IPS-NIHi11 (cell line): Measurements from ENCODE around the gene PYCR2.
A peak's percentile ranks its signal among the peaks of the same experiment; 100 is the strongest.

Source experiments
- DNase-seq: peaks from one replicate; pipeline ENCODE4 v3.0.0; 2012; ENCODE audit warnings: mixed read lengths, low spot score

Gene PYCR2

DNA sequence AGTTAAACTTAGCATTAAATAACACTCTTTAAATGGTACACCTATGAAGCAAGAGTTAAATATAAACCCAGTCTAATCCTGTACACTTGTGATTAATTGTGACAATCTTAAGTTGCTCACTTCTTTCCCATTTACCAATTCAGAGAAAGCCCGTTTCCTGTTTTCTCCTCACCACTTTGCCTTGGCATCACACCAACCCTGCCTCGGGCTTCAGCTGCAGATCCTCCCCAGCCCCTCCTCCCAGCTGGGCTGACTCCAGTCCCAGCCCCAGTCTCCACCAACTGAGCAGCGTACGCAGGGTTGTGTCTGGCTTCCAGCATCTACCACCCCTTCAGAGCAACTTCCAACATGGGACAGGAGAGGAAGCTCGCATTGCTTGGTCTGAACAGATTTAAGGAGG, 4.1 kb downstream of the PYCR2 start:
- no peak for DNase-seq

DNA sequence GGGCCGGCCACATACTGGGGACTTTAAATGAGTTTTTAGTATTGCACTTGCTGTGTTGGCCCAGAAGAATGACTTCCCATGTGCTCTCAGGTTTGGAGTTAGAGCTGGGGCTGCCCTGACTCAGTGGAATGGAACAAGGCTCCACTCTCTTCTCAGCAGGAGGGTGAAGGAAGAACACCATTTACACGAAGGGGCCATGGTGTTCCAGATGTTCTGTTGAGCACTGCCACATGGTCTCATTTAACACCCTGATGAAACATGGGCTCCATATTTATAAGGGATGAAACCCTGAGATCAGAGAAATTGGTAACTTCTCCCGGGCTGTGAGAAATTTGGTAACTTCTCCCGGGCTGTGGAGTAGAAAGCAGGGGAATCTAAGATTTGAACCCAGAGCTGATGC, 5.8 kb downstream of the PYCR2 start:
- no peak for DNase-seq

DNA sequence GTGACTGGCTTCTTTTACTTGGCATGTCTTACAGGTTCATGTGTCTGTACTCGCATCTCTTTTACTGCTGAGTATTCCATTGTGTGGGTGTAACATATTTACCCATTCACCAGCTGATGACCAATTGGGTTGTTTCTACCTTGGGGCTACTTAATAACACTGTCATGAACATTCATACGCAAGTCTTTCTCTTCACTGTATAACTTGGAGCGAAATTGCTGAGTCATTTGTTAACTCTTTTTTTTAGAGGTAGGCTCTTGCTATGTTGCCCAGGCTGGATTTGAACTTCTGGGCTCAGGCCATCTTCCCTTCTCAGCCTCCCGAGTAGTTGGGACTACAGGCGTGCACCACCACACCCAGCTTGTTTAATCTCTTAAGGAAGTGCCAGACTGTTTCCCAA, 6.5 kb downstream of the PYCR2 start:
- no peak for DNase-seq

DNA sequence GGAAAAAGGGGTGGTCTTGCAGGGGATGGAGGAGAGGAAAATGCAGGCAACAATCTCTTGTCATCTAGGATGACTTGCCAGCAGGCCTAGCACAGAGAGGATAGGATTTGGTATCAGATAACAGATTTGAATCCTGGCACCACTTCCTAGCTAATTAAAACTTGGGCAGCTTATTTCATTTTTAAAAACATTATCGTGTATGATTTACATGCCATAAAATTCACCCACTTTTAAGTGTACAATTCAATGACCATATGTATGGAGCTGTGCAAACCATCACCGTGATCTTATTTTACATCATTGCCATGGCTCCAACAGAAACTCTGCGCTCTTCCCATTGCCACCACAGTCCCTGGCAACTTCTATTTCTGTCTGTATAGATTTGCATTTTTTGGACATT, 6.9 kb downstream of the PYCR2 start:
- no peak for DNase-seq

DNA sequence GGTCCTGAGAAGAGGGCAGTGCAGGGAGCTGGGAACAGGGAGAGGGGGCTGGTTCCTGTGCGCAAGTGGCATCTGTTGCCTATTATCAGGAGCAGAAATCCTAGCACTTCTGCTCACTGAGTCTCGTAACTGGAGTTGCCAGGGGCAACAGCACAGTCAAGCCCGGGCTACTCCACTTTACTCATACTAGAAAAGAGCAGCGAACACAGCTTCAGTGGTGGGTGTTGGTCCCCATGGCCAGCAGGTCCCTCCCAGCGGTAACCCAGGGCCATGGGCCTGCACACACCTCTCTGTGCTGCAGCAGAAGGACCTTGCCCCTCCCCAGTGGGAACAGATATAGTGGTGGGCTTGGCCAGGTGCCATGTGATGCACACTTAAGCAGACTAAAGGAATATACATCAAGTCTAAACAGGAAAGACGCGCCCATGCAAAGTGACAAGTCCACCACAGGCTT, 8.5 kb downstream of the PYCR2 start:
- DNase-seq = no peak

DNA sequence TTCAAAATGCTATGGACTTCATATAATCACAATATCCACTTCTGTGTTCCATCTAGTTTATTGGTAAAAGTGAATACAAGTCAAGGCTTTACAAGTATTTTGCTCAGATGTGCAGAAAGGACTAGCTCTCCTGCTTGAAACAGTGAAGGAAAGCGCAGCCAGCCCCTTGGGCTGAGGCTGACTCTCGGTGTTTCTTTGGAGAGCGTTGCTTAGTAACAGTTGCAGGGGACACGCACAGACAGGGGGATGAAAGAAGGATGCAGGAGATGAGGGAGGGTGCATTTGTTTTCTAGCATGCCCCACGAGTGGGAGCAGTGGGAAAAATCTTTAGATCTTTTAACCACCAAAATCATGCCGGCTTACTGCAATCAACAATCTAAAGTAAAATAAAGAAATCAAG, 9.1 kb downstream of the PYCR2 start:
- DNase-seq = no peak

DNA sequence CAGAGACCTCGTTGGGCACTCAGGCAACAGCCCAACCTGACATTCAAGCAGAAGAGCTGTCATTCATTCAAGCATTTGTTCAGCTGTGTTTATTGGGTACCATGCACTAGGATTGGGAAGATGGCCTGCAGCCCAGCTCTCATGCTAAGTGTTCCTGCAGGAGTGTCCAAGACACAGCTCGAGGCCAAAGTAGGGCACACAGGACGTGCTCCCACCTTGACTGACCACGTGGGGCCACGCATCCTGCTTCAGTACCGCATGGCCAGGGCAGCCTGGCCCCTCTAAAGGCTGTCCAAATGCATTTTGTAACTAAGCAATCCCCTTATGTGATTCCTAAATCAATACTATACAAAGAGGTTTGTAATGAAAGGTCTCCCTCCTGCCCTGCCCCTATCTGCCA, 9.7 kb downstream of the PYCR2 start:
- no peak for DNase-seq

DNA sequence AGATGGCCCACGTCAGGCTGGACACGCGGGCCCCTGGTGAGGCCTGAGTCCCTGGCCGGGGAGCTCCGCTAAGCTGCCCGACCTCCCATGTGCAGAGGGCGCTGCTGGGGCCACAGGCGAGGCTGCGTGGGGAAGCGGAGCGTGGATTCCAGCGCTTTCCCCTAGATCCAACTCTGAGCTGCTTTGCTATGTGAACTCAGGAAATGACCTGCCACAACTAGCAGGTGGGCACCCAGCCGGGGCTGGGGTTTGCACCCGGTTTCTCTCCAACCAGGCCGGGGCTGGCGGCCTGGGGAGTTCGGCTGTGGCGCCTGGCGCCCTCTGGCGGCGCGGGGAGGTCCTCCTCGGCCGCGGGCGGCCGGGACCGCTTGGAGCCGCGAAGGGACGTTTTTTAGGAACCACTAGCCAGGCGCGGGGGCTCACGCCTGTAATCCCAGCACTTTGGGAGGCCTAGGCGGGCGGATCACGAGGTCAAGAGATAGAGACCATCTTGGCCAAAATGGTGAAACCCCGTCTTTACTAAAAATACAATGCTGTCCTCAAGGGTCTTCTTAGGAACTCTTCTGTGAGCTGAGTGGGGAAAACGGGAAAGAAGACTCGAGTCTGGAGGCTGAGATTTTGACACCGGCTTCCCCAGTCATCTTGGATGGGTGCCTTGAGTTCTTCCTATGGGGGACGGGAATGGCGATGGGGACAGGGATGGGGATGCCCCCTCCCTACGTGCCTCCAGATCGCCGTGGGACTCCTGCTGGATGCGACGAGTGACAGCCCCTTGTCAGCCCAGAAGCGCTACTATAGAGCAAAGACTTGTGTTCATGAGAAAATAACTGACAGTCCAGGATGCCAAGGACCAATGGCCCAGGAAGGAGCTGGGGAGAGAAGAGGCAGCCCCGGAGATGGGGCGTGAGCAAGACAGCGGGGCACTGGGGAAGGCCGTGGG, 12.6 kb downstream of the PYCR2 start:
- DNase-seq = peak; percentile 91

DNA sequence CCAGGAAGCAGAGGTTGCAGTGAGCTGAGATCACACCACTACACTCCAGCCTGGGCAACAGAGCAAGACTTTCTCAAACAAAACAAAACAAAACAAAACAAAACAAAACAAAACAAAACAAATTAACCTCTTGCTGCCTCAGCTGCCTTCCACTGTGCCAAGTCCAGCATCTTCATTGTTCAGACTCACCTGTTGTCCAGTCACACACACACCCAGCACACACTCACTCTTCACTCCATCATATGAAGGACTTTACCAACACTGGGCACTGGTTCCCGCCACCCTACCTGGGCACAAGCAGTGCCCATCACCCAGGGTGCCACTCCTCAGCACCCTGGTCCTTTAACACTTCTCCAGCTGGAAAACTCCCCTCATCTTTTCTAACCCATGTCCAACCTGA, 14.6 kb downstream of the PYCR2 start:
- DNase-seq = no peak

DNA sequence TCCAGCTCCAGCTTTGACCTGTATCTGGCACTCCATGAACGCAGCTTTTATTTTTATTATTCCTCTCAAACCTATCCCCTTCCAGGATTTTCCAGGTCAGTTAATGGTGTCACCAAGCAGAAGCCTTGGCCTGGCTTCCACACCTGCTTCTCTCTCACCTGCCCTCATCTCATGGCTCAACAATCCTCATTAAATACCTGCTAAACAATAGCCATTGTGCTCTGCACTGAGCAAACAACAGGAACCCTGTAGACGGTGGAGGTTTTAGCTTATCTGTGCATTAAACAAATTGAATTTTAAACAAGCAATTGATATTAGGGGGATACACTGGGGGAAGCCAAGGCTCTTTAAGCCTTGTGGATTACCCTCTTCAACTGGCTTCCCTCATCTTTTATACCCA, 15.3 kb downstream of the PYCR2 start:
- no peak for DNase-seq

DNA sequence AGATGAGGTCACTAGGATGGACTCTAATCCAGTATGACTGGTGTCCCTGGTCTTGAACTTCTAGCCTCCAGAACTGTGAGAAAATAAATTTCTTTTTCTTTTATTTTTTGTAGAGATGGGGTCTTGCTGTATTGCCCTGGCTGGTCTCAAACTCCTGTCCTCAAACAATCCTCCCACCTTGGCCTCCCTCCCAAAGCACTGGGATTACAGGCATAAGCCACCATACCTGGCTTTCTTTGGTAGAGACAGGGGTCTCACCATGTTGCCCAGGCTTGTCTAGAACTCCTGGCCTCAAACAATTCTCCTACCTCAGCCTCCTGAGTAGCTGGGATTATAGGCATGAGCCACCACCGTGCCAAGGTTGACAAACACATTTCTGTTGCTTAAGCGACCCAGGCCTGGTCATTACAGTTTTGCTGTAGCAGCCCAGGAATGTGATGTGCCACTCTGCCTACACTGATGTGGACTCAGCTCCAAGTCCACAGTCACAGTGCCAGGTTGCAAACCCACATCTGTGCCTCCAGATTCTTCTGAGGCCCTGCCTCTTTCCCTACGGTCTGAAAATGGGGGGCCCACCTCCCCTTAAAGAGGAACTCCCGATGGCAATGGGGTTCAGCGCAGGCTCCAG, 15.9 kb downstream of the PYCR2 start:
- no peak for DNase-seq

DNA sequence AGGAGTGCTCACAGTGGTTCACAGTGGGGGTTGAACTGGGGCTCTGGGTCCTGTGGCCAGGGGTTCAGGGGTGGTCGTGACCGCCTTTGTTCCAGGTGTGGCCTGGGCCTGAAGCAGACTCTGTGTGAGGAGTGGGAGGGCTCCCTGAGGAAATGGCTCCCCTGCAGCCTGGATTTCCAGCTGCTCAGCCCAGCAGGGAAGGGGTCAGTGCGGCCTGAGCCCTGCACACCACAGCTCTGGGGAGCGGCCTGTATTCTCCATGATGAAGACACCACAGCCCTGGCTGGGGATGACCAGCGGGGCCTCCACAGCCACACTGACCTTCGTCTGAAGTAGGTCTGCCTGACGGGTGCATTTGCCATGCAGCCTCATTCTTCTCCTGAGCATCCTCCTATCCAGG, 16.7 kb downstream of the PYCR2 start:
- DNase-seq = no peak

DNA sequence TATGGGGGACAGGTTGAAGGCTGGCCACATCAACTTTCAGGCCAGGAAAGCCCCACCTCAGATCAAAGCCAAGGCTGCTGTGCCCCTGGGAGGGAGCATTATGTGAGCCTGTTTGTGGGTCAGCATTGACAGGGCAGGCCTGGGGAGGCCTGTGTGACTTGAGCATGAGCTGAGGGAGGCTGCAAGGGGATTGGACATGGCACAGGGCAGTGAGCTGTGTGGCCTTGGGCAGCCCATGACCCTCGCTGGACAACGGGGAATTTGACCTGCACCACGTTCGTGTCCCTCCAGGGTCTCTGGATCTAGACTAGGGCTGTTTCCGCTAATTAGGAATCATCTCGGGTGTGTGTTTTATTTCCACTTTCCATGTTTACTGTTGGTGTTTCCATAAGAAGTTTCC, 17.6 kb downstream of the PYCR2 start:
- no peak for DNase-seq

DNA sequence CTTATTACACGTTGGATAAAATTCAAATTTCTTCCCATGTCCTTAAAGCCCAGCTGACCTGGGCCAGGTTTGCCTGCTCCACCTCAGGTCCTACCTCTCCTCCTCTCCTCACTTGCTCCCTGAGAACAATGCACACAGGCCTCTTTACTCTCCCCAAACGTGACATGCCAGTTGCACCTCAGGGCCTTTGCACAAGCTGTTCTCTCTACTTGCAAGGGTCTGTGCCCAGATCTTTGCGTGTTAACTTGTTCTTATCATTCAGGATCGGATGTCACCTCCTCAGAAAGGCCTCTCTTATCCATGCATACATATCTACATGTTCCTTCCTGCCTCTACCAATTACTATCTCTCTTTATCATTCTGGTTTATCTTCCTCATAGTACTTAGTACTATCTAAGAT, 20.4 kb downstream of the PYCR2 start:
- no peak for DNase-seq

DNA sequence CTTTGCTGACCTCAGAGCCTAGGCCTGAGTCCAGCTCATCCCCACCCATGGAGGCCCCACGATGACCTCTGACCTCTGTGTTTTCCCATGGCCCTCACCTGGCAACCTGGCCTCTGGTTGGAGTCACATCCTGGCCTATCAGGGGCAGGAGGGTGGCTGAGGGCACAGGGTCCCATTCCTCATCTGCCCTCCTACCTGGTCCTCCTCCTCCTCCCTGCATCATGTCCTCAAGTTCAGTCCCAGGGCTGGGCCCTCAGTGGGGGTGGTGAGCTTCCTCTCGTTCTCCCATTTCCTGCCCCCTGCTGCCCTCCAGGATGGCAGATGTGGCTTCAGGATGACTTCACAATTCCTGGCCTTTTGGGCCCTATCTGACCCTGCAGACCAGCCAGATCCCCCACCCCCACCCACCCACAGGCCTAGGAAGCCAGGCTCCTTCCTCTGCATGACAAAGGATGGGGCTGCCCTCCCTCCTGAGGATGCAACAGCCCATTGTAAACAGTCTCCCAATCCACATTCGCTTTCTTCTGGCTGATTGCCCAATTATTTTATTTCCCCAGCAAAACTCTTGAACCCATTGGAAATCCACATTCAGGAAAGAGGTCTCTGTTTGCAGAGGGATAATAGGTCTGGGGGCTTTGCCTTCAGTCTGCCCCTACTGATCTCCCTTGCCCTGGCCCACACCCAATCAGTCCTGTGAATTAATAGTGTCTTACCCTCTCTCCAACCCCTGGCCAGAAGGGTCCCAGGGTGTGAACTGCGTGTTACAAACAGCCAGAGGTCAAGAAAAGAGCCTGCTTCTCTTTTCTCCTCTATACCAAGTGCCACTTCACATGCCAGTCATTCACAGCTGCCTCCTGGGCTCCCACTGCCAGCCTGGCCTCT, 24.8 kb downstream of the PYCR2 start:
- peak; percentile 89 for DNase-seq

DNA sequence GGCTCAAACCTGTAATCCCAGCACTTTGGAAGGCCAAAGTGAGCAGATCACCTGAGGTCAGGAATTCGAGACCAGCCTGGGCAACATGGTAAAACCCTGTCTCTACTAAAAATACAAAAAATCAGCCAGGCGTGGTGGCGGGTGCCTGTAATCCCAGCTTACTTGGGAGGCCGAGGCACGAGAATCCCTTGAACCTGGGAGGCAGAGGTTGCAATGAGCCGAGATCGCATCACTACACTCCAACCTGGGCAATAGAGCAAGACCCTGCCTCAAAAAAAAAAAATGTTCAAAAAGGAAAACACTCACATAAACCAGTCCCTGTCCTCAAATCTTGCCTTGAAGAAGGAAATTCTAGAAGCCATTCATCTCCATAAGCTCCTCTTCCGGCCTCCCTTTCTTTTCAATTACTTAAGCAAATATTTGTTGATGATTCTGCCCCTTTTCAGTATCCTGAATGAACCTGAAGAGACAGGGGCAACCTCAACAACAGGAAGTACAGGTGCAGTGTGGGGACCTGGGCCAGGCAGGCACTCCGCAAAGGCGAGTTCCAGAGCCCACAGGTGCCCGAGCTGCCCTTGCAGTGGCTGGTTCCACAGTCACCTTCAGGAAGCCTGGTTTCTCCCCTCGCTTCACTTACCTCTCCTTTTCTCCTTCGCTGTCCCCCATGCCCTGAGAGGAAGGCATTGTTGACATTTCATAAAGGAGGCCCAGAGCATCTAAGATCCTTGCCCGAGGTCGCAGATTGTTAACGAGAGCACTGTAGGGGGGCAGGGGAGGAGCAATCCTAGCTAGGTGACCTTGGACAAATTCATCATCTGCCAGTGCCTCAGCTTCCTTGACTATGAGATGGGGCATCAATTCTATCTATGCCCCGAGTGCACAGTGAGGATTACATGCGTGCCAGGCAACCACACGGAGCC, 26.2 kb downstream of the PYCR2 start:
- DNase-seq = no peak

DNA sequence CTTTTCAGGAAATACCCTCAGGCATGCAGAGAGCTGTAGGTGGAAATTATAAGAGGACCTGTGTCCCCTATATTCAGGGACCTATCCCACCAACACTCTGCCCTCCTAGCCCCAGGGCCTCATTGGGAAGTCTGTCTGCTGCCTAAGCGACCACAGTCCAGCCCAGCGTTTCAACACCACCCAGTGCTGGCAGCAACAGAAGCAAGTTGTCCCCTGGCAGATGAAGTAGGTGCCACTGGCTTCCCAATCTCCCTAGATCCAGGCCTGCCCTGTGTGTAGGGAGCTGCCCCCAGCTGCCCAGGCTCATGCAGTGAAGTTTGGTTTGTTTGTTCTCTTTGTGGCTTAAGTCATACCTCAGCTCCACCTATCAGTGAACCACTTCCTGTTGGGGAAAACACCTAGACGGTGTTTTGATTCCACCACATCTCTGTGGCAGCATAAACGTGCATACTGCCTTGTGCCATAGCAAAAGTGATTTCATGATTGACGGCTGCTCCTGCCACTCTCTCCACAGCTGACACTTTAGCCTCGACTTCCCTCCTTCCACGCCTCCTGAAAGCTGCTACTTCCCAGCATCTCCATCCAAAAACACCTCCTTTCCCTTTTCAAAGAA, 27.0 kb downstream of the PYCR2 start:
- DNase-seq = peak; percentile 40

DNA sequence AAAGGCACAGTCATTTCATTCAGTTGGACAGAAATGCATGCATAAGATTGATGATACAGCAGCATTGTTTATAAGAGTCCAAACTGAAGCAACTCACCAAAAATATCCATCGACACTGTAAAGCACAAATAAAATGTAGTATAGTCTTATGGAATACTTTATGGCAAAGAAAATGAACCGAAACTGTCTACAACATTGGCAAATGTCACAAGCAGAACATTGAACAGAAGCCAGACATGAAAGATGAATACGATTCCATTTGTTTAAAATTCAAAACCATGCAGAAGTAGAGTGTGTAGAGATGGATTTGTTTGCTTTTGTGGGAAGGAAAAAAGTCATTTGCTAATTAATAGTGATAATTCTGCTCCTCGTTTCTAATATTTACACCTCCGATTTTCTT, 27.6 kb downstream of the PYCR2 start:
- no peak for DNase-seq

DNA sequence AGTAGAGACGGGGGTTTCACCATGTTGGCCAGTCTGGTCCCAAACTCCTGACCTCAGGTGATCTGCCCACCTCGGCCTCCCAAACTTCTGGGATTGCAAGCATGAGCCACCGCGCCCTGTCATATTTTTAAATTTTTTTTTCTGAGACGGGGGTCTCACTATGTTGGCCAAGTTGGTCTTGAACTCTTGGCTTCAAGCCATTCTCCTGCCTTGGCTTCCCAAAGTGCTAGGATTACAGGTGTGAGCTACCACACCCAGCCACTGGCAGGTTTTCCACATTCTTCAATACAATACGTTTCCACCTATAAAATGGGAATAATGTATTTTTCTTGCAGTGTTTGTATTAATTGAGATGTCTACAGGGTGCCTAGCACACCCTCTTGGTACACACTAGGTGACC, 31.7 kb downstream of the PYCR2 start:
- no peak for DNase-seq

DNA sequence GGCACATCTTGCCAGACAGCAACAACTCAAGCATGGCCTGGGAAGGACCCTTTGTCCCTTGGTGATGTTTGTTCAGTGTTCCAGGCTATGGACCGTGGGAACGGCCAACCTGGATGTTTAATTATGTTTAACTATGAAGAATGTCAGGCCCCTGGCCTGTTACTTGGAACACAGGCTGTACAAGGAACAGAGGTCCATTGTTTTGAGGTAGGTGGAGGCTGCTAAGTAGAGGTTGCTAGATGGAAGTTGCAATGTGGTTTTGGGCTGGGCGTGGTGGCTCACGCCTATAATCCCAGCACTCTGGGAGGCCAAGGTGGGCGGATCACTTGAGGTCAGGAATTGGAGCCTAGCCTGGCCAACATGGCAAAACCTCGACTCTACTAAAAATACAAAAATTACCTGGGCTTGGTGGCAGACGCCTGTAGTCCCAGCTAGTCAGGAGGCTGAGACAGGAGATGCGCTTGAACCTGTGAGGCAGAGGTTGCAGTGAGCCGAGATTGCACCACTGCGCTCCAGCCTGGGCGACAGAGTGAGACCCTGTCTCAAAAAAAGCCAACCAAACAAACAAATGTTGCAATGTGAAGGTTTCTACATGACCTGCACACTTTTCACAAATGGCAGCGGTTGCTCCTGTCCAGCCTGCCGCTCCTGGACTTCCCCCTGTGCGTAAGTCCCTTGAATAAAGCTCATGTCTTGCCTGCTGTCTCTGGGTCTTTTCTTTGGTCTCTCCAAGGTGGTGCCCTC, 32.6 kb downstream of the PYCR2 start:
- no peak for DNase-seq
